ENCODE data around the gene SULF2.

SULF2 gene

GRCh38 chr20:47760686-47761481 lies 24.4 kb downstream of the SULF2 start:
- DNase-seq = no peak

GRCh38 chr20:47758517-47759450 lies 26.5 kb downstream of the SULF2 start:
- DNase-seq = no peak

GRCh38 chr20:47757145-47758035 lies 27.9 kb downstream of the SULF2 start:
- DNase-seq = no peak

- no peak for DNase-seq
Observed at GRCh38 chr20:47754946-47755652, 30.2 kb downstream of the SULF2 start.

- DNase-seq = no peak
Observed at GRCh38 chr20:47754388-47754715, 30.9 kb downstream of the SULF2 start.

- DNase-seq = no peak
Observed at GRCh38 chr20:47753576-47754387, 31.5 kb downstream of the SULF2 start.

- no peak for DNase-seq
Observed at GRCh38 chr20:47751449-47751848, 33.8 kb downstream of the SULF2 start.

GRCh38 chr20:47749339-47749738 lies 35.9 kb downstream of the SULF2 start:
- DNase-seq = no peak

GRCh38 chr20:47748823-47749222 lies 36.5 kb downstream of the SULF2 start:
- DNase-seq = no peak

- DNase-seq = no peak
Observed at GRCh38 chr20:47748069-47748468, 37.2 kb downstream of the SULF2 start.

- no peak for DNase-seq
Observed at GRCh38 chr20:47747669-47748031, 37.6 kb downstream of the SULF2 start.

GRCh38 chr20:47744803-47745202 lies 40.5 kb downstream of the SULF2 start:
- DNase-seq = no peak

- no peak for DNase-seq
Observed at GRCh38 chr20:47743671-47744070, 41.6 kb downstream of the SULF2 start.

- DNase-seq = no peak
Observed at GRCh38 chr20:47741669-47742608, 43.3 kb downstream of the SULF2 start.

GRCh38 chr20:47740862-47741184 lies 44.5 kb downstream of the SULF2 start:
- no peak for DNase-seq

GRCh38 chr20:47740121-47740861 lies 45.0 kb downstream of the SULF2 start:
- DNase-seq = no peak

- DNase-seq = no peak
Observed at GRCh38 chr20:47737923-47738322, 47.4 kb downstream of the SULF2 start.

GRCh38 chr20:47736570-47737152 lies 48.6 kb downstream of the SULF2 start:
- no peak for DNase-seq
